NCI-H187 treated with DMSO at 0.1 percent for 48 hours (cell line): ENCODE data around the gene ITPR3.

Source experiments
- DNase-seq: peaks from one replicate; lab custom pipeline; 2025; lab: John Stamatoyannopoulos, UW

ITPR3 gene

GRCh38 chr6:33670086-33670660, 49.1 kb downstream of the ITPR3 start:
- no peak for DNase-seq

- no peak for DNase-seq
Observed at GRCh38 chr6:33670971-33671743, 50.0 kb downstream of the ITPR3 start.

DNA sequence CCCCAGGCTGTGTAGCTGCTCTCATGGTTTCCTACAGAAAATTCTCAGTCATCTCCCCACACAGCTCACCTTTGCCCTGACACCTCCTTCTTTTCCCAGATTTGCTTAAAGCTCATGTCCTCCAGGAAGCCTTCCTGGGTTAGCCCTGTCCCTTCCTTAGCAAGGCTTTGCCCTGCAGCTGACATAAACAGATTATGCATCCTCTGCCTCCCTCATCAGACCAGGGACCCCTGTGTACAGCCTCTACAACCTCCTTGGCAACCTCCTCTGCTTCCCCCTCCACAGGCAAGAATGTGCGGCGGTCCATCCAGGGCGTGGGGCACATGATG, 50.6 kb downstream of the ITPR3 start:
- DNase-seq = no peak

DNA sequence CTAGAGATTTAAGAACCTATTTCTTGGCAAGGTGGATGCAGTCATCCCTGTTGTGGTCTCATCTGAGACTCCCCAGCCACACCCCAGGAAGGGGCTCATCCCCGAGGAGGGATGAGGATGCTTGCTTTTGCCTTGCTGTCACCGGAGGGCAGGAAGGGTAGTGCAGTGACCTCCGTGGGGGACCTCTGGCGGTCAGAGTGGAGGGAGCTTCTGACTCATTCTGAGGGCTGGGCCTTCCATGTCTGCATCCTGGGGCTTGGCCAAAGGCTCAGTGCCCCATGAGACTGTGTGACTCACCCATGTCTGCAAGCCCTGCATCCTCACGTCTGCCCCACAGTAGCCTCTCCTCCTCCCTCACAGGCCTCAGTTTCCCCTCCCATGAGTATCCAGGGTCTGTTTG, 51.7 kb downstream of the ITPR3 start:
- no peak for DNase-seq

DNA sequence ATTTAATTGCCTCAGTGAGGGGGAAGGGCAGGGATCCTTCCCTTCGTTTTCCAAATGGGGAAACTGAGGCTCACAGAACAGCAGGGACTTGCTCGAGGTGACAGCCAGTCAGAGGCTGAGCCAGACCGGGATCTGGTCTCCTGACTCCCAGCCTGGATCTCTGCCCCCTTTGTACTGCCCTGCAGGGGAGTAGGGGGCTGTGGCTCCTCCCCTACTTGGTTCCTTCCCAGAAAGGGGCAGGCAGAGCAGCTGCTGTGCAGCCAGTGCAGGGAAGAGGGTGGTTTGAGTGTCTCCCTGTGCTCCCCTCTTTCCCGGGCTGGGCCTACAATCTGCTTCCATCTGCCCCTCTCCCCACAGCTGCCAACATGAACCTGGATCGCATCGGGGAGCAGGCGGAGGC, 52.7 kb downstream of the ITPR3 start:
- no peak for DNase-seq

- DNase-seq = no peak
Observed at GRCh38 chr6:33675968-33676367, 54.8 kb downstream of the ITPR3 start.

DNA sequence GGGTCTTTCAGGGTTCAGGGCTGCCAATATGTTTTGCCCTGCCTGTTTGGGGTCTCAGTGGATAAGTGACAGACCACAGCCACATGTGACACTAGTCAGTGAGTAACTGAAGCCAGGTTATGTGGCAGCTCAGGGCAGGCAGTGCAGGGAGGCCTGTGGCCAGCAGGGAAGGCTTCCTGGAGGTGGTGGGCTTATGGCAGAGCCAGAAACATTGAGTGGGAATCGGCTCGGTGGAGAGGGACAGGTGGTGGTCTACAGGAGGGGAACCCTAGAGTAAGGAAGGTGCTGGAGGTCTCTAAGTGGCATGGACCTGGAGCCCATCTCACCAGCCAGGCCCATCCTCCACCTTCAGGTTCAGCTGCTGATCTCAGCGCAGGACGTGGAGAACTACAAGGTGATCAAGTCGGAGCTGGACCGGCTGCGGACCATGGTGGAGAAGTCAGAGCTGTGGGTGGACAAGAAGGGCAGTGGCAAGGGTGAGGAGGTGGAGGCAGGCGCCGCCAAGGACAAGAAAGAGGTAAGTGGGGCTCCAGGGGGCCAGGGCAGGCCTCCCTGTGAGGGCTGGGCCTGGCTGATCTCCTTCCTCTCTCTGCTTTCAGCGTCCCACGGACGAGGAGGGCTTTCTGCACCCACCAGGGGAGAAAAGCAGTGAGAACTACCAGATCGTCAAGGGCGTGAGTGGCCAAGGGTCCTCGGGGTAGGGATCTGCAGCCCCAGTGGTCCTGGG, 55.5 kb downstream of the ITPR3 start:
- no peak for DNase-seq

GRCh38 chr6:33677143-33677660, 56.1 kb downstream of the ITPR3 start:
- no peak for DNase-seq

DNA sequence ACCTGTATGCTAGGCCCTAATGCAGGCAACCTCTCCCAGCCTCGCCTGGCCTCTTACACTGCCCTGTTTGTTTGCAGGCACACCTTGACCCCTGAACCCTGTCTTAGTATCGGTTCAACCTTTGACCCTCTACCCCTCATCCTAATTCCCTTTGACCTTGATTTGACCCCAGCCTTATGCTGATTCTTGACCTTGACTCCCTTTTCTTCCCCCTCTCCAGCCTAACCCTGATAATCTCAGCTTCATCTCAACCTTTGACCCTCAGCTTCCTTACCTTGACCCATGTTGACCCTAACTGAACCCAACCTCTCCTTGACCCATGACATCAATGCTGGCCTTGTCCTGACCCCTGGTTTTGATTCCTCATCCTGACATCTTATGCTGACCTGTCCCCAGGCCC, 56.6 kb downstream of the ITPR3 start:
- no peak for DNase-seq

DNA sequence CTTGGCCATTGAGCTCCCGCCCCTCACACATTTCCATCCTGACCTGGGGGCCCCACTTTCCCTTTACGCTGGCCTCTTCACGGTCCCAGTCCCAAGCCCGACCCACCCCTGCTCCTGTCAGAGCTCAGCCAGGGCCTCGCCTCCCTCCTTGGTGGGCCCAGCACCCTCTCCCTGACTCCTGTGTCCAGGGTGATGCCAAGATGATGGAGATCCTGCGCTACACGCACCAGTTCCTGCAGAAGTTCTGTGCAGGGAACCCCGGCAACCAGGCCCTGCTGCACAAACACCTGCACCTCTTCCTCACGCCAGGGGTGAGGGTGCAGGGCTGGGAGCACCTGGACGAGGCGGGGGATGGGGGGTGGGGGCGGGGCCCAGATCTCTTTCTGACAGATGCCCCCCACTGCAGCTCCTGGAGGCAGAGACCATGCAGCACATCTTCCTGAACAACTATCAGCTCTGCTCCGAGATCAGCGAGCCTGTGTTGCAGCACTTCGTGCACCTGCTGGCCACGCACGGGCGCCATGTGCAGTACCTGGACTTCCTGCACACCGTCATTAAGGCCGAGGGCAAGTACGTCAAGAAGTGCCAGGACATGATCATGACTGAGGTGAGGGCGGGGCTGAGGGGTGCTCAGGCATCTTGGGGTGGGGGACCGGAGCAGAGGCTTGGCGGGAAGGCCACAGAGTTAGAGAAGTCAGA, 57.3 kb downstream of the ITPR3 start:
- DNase-seq = no peak

- no peak for DNase-seq
Observed at GRCh38 chr6:33678932-33679490, 57.9 kb downstream of the ITPR3 start.

GRCh38 chr6:33679761-33680160, 58.6 kb downstream of the ITPR3 start:
- no peak for DNase-seq

DNA sequence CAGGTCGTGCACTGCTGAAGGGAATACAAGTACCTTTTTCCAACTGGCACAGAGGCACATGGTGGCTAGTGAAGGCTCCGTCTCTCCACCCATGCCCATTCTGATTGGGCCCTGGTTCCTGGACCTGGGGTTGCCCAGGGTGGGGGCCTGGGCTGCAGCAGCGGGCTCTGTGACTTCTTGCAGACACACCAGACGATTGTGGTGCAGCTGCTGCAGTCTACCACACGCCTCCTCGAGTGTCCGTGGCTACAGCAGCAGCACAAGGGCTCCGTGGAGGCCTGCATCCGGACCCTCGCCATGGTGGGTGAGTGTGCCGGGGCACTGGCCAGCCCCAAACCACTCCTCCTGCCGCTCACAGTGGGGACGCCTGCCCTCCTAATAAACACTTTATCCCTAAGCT, 61.2 kb downstream of the ITPR3 start:
- no peak for DNase-seq

DNA sequence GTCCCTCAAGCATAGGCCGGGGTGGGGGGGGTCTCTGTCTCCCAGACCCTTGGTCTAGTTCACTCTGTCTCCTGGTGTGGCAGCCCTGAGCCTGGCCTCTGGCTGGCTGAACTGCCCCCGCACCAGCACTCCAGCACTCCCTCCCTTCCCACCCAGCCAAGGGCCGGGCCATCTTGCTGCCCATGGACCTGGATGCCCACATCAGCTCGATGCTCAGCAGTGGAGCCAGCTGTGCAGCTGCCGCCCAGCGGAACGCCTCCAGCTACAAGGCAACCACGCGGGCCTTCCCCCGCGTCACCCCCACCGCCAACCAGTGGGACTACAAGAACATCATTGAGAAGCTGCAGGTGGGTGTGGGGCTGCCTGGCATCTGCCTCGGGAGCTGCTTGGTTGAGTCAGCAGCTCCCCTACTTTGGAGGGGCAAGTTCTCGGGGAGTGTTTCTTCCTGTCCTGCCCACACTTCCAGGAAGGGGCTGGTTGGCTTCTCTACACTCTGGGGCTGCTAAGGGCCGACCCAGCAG, 62.0 kb downstream of the ITPR3 start:
- no peak for DNase-seq

GRCh38 chr6:33683576-33684427, 62.7 kb downstream of the ITPR3 start:
- no peak for DNase-seq

GRCh38 chr6:33684428-33684896, 63.3 kb downstream of the ITPR3 start:
- no peak for DNase-seq

DNA sequence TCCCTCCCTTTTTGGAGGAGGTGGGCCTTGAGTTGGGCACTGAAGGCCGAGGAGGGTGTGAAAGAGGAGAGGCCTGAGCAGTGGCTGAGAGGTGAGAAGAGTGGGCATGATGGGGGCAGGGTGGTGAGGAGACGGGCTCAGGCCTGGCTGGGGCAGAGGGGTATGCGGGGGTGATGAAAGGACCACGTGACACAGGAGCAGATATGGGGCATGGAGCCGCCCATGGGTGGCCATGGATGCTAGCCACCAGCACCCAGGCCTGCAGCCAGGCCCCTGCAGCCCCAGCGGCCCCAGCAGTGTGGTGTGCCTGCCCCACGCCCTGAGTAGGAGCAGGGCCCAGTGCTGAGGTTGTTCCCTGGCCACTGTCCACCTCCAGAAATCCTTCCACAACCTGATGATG, 63.9 kb downstream of the ITPR3 start:
- no peak for DNase-seq

- no peak for DNase-seq
Observed at GRCh38 chr6:33685411-33686224, 64.5 kb downstream of the ITPR3 start.

GRCh38 chr6:33686225-33686924, 65.3 kb downstream of the ITPR3 start:
- DNase-seq = no peak
